ENCODE results near the gene ATP5F1C.
"Not testable (repeated sequence)": the region's sequence is repeated elsewhere in the genome, so short reads cannot be mapped to it uniquely, and the experiment has no call there.

The ATP5F1C gene

DNA sequence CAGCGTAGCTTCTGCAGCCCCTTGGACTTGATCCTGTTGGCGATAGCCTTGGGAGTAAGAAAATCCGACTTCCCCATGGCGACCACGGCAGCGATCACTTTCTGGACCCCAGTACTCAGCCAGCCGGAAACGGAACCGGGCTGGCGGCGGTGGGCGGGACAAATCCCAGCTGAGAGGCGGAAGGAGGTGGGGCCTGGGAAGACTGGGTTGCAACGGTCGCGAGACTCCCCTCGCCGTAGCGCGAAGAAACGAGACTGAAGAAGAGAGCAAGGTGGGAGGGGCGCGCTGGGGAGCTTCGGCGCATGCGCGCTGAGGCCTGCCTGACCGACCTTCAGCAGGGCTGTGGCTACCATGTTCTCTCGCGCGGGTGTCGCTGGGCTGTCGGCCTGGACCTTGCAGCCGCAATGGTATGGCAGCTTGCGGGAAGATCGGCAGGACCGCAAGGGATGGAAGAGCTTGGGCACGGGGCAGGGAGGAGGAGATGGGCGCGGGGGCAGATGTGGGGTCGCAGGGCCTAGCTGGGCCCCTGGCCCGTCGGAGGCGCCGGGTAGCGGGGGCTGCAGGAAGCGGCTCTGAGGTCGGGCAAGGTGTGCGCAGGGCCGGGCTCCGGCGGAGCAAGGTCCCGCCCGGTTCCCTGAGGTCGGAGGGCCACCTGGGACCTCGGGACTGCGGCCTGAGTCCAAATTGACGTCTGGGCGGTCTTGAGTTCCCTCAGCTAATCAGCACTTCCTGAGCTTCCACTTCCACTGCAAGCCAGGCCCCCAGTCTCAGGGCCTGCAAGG lies at the start of gene ATP5F1C, which contains the start of gene KIN:
Gene ATP5F1C (plus strand): TSS at position 321 of the 782 bp plus-strand sequence. CDS start 31 bp downstream, at position 352.
Gene KIN (minus strand): TSS at position 137 of the 782 bp plus-strand sequence. CDS start 60 bp downstream, at position 77.
- DNase-seq: peak; percentile 75 to 82

- no peak for DNase-seq
These were observed 49.2 kb upstream of the ATP5F1C start for GRCh38 chr10:7738536-7739407.

DNA sequence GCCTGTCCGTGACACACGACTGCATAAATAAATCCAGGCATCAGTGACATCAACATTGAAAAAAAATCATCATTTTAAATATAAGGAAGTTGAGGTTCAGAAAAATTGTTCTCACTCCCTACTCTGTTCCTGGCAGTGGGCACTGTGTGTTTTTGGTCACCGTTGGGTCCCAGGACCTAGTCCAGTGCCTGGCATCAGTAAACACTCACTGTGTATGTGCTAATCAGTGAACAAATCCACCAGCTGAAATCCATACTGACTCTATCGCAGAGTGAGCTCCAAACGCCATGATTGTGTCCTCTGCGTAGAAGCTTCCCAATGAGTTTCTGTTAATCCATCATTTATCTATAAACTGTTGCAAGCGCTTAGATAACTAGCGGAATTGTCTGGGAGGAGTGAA lies 43.7 kb upstream of the ATP5F1C start:
- DNase-seq: no peak

GRCh38 chr10:7748637-7749036 lies 39.3 kb upstream of the ATP5F1C start:
- not testable (repeated sequence) for DNase-seq

DNA sequence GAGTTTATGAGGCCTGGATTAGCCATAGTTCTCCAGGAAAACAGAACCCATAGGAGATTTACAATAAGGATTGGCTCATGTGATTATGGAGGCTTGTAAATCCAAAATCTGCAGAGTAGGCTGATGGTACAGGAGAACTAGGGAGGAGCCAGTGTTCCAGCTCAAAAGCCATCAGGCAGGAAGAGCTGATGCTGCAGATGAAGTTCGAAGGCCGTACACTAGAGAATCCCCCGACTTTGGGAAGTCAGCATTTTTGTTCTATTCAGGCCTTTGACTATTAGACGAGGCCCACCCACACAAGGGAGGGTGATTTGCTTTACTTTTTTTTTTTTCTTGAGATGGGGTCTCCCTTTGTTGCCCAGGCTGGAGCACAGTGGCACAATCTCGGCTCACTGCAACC lies 37.8 kb upstream of the ATP5F1C start:
- DNase-seq: no peak

DNA sequence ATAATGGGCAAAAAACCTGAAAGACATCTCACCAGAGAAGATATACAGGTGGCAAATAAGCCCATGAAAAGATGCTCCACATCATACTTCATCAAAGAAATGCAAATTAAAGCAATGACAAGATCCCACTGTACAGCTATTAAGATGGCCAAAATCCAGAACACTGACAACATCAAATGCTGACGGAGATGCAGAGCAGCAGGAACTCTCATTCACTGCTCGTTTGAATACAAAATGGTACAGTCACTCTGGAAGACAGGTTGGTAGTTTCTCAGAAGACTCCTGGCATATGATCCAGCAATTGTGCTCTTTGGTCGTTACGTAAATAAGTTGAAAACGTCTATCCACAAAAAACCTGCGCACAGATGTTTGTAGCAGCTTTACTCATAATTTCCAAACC lies 35.7 kb upstream of the ATP5F1C start:
- DNase-seq: no peak

DNA sequence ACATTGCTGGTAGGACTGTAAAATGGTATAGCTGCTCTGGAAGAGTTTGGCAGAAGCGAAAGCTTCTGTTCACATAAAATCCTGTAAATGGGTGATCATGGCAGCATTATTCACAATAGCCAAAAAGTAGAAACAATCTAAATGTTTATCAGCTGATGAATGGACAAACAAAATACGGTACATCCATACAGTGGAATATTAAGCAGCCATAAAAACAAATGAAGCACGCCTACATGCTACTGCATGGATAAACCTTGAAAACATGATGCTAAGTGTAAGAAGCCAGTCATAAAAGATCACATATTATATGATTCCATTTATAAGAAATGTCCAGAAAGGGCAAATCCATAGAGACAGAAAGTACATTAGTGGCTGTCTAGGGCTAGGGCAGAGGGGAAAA lies 32.9 kb upstream of the ATP5F1C start:
- no peak for DNase-seq

DNA sequence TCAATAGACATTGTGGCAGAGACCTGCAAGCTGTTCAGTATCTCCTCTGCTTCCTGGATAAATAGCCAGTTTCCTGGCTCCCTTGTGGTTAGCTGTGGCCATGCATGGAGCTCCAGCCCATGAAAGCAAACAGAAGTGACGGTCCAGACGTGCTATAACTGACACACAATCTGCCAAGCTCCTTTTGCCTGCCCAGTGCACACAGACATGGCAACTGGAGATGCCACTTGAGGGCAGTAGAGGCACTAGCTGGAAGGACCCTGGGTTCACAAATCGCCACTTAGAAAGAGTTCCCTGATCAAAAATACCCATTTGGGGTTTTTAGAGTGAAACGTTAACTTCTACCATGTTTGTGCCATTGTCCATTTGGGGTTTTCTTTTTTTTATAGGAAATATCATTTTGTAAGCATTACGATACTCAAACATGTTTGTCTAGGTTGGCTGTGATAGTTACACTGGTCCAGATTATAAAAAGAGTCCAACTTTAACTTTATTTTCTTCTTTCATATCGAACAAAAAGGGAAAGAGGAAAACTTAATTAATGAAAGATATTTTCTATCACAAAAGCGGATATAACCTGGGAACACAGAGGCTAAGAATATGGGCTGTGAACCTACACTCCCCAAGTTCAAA lies 31.5 kb upstream of the ATP5F1C start:
- DNase-seq: peak in 1 of 2 experiments; percentile 20

DNA sequence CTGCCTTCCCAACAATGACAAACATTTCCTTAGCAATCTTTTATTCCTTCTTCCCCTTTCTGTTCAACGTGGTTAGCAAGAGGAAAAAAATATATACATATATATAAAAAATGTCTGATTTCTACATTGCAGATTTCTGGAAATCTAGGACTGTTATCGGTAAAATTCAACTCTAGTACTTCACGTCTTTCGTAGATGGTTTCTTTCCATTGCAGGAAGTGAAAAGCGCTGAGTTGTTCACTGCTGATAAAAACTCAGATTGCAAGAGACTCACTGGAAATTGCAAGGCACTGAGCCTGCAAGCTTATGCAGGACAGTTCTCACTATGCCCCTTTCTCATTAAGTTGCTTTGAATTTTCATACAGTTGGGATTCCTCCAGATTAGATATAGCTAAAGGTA lies 24.0 kb upstream of the ATP5F1C start:
- DNase-seq: no peak

DNA sequence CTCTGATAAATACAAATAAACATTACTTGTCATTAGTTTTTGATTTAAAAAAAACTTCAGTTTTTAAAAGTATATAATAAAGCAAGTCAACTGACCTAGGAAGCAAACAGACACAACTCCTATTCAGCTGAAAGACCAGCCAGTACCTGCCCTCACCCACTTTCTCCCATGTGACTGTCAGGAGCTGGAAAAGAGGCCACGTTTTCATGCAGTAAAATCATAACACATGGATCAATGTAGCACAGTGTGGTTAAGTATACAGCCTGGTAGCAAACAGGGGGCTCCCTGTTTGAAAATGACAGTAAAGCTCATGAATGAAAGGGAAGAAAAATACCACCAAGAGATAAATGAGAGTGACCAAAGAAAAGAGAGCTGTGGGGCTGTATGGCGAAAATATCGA lies 21.7 kb upstream of the ATP5F1C start:
- DNase-seq: no peak

GRCh38 chr10:7767209-7767608 lies 20.8 kb upstream of the ATP5F1C start:
- DNase-seq: no peak

GRCh38 chr10:7768417-7768816 lies 19.6 kb upstream of the ATP5F1C start:
- DNase-seq: no peak

DNA sequence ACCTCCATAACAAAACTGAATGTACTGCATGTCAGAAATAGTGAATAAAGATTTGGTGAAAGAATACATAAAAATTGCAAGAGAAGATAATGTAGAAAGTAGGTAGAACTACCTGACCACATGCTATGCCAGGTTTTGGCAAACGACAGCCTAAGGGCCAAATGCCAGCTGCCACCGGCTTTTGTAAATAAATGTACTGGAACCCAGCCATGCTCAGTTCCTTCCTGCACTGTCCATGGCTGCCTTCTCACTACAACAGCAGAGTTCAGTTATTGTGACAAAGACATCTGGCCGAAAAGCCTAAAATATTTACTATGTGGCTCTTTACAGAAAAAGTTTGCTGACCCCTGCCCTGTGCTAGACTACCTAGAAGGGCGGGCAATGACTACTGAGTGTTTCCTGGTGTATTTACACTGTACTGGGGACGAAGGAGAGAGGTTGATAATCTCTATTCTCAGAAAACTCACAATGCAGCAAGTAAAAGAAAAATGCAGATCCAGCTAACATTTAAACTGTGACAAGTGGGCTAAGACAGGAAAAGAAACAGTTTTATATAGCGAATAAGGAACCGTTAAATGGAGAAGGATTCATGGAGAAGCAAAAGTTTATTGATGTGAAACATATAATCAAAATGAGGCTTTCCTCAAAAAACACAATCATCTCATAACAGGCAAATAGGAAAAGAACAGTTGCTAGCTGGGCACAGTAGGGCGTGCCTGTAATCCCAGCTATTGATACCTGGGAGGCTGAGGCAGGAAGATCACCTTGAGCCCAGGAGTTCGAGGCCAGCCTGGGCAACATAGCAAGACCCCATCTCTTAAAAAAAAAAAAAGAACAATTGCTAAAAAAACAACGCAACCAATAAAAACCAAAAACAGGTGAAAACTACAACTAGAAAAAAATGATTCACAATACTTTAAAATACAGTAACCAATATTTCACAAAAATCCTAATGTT lies 13.9 kb upstream of the ATP5F1C start:
- no peak for DNase-seq

- no peak for DNase-seq
These were observed 11.2 kb upstream of the ATP5F1C start for GRCh38 chr10:7776777-7777176.

DNA sequence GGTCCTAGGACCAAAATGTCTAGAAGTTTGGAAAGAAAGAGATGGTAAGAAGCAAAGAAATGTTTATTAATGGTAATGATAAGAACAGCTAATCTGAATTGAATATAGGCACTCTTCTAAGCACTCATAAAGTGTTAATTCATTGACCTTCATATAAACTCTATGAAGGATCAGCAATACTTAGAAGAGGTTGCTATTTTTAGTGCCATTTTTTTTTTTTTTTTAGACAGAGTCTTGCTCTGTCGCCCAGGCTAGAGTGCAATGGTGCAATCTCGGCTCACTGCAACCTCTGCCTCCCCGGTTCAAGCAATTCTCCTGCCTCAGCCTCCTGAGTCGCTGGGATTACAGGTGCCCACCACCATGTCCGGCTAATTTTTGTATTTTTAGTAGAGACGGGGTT lies 5.8 kb upstream of the ATP5F1C start:
- not testable (repeated sequence) for DNase-seq

- no peak for DNase-seq
These were observed 1.5 kb upstream of the ATP5F1C start for GRCh38 chr10:7786430-7786829.

DNA sequence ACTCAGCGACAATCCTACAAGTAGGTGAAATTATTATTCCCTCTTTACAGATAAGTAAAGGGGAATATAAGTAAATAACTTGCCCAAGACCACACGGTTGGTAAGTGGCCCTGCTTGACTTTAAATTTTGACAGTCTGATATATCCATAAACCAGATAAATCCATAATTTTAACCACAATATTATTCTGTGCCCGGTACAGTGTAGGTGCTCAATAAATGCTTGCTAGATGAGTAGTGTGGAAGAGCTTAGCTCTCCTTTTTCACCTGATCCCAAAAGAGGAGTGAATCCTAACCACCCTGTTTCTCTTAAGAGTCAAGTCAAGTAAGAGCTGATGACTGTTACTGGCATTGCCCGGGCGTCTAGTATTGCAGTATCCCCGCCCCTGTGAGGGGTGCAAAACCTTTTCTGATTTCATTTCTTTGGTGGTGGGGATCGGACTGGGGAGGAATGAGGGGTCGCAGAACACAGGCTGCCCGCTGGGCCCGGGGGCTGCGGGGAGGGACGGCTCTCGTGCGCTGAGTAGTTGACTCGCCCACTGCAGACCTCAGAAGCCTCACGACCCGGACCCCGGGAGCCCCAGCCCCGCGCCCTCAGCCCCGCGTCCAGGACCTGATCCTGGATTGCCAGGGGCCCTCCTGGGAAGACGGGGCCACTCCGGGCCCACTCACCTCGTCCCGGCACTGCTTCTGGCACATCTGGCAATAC lies 674 bp upstream of the ATP5F1C start:
- no peak for DNase-seq

DNA sequence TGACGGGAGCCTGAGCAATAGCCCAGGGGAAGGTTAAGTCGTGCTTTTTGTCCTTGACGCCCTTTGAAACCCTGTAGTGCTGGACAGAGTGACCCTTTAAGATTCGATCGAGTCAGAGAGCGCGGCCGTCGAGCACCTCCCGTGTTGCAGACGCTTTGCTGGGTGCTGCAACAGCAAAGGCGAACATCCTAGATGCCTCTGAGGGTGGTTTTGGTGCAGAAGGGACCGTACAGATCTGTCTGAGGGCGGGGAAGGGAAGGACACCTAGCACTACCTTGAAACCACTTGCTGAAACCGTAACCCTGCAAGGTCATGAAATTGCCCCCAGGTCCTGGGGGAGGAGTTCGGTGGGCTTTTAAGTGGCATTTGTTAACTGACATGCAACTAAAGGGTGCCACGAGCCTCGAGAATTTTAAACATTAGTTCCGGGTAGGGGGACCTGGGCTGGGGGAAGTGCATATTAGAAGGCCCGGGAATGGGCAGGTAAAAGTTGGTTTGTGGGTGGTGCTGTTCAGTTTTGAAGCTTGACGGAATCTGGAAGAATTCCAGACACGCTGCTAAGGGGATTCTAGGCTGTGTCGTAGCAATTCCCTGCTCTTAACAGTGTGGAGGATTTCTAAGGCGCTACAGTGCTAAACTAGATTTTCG lies 786 bp downstream of the ATP5F1C start:
- DNase-seq: no peak

DNA sequence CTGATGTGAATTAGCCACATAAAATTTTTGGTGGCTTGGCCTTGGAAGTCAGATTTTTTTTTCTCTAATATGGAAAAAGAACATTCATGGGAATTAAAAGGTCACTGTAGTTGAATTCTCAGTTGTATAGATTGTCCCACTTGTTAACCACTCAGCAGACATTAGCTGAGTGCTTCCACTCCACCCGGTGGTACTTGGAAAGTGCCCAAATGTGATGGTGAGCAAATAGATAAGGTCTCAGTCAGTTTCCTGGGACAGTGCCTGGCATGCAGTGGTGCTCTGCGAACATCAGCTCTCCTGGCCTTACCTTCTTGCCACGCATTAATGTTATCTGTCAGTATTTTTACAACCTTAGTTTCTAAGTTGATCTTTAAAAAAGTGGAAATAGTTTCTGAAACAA lies 1.4 kb downstream of the ATP5F1C start:
- no peak for DNase-seq

DNA sequence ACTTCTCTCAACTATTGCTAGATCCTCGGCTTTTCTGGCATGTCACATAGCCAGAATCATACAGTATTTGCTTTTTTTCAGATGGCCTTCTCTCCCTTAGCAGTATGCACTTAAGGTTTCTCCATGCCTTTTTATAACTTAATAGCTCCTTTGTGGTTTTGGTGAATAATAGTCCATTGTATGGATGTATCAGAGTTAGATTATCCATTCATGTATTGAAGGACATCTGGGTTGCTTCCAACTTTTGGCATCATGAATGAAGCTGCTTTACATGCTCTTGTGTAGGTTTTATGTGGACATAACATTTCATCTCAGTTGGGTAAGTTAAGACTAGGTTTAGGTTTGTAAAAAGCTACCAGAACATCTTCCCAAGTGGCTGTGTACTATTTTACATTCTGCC lies 4.6 kb downstream of the ATP5F1C start:
- no peak for DNase-seq
